ENCODE results near the gene PDLIM3.

Gene PDLIM3

DNA sequence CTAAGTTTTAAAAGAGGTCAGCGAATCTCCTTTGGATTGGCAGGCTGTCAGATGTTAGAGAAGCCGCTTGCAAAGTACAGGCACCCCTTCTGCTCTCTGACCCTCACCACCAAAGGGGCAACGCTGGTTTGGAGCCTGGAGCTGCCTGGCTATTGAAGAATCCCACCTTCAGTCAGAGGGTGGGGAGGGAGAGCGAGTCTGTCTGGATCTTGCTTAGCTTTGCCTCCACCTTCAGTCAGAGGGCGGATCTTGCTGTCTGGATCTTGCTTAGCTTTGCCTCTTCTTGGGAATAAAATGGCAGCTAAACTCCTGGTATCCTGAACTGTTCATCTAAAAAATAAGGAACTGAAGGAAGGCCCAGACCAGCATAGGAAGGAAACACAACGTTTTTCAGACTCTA, 71.1 kb downstream of the PDLIM3 start:
- H3K27me3 ChIP-seq (ENCODE audit: control insufficient read depth, low read length), result peaks cover 33% of the 10 kb centered on the region
- H3K4me3 ChIP-seq (ENCODE audit: low read length), result no peak overlapping the region
- H3K9me3 ChIP-seq (ENCODE audit: control insufficient read depth, insufficient read depth, low read length), result no peaks in the 10 kb centered on the region
- no peaks in the 10 kb centered on the region for H3K36me3 ChIP-seq (ENCODE audit: control insufficient read depth, low read length)
- no peaks in the 10 kb centered on the region for H3K9me2 ChIP-seq (replicated peaks; ENCODE audit: control insufficient read depth, low read length)
- no peaks in the 10 kb centered on the region for H3K79me2 ChIP-seq (ENCODE audit: control insufficient read depth, low read length)
- no peak overlapping the region for H3K27ac ChIP-seq (ENCODE audit: low read depth, low read length)
- TF ChIP-seq CTCF (IDR thresholded peaks at IDR 0.05; ENCODE audit: low read depth, low read length, poor library complexity, severe bottlenecking) (no peak), EZH2phosphoT487 (IDR thresholded peaks at IDR 0.05; ENCODE audit: borderline replicate concordance, low read length) (no peak)
- H3K4me2 ChIP-seq (ENCODE audit: low read length), result no peak overlapping the region
- H3F3A ChIP-seq (ENCODE audit: control insufficient read depth, insufficient read depth), result no peaks in the 10 kb centered on the region
- no peaks in the 10 kb centered on the region for H4K20me1 ChIP-seq (ENCODE audit: control insufficient read depth, insufficient read depth, low read depth, low read length)
- H3K4me1 ChIP-seq (ENCODE audit: control insufficient read depth, low read length), result no peaks in the 10 kb centered on the region

DNA sequence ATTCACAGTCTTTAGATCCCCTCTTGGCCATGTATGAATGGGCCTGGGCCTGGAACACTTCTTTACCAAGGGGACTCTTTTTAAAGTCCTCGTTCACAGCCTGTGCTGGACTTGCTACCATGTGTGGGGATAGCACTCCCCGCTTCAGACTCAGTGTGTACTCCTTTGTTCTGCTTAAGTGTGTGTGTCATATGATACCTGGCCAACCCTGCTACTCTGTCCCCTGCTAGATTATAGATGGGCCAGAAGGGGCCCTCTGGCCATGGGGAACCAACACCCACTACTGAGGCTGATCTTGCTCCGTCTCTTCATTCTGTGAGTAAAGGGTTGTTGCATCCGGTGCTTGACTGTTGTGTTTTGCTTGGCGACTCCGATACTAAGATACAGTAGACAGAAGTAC, 71.8 kb downstream of the PDLIM3 start:
- H3K27ac ChIP-seq (ENCODE audit: low read depth, low read length), result no peak overlapping the region
- no peak overlapping the region for H3K4me2 ChIP-seq (ENCODE audit: low read length)
- H3F3A ChIP-seq (ENCODE audit: control insufficient read depth, insufficient read depth), result no peaks in the 10 kb centered on the region
- no peaks in the 10 kb centered on the region for H3K9me3 ChIP-seq (ENCODE audit: control insufficient read depth, insufficient read depth, low read length)
- H3K36me3 ChIP-seq (ENCODE audit: control insufficient read depth, low read length), result no peaks in the 10 kb centered on the region
- peaks cover 31% of the 10 kb centered on the region for H3K27me3 ChIP-seq (ENCODE audit: control insufficient read depth, low read length)
- no peak for TF ChIP-seq CTCF (IDR thresholded peaks at IDR 0.05; ENCODE audit: low read depth, low read length, poor library complexity, severe bottlenecking)
- no peak for TF ChIP-seq EZH2phosphoT487 (IDR thresholded peaks at IDR 0.05; ENCODE audit: borderline replicate concordance, low read length)
- H3K9me2 ChIP-seq (replicated peaks; ENCODE audit: control insufficient read depth, low read length), result no peaks in the 10 kb centered on the region
- no peaks in the 10 kb centered on the region for H3K4me1 ChIP-seq (ENCODE audit: control insufficient read depth, low read length)
- H4K20me1 ChIP-seq (ENCODE audit: control insufficient read depth, insufficient read depth, low read depth, low read length), result no peaks in the 10 kb centered on the region
- H3K4me3 ChIP-seq (ENCODE audit: low read length), result no peak overlapping the region
- no peaks in the 10 kb centered on the region for H3K79me2 ChIP-seq (ENCODE audit: control insufficient read depth, low read length)

DNA sequence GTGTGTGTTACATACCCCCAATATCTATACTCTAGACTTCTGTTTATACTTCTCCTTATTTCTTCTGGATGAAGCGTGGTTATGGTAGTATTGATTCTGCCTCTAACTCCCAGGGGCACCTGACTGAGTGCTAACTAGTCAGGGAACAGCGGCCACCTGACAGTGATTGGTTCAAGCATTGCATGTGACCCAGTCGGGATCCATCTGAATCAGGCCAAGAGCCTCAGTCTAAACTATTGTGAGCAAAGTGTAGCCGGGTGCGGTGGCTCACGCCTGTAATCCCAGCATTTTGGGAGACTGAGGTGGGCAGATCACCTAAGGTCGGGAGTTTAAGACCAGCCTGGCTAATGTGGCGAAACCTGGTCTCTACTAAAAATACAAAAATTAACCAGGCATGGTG, 73.7 kb downstream of the PDLIM3 start:
- Histone ChIP-seq H3K79me2 (ENCODE audit: control insufficient read depth, low read length) (no peaks in the 10 kb centered on the region), H3K27ac (ENCODE audit: low read depth, low read length) (no peak overlapping the region), H3K36me3 (ENCODE audit: control insufficient read depth, low read length) (no peaks in the 10 kb centered on the region), H4K20me1 (ENCODE audit: control insufficient read depth, insufficient read depth, low read depth, low read length) (no peaks in the 10 kb centered on the region), H3K4me1 (ENCODE audit: control insufficient read depth, low read length) (no peaks in the 10 kb centered on the region), H3K27me3 (ENCODE audit: control insufficient read depth, low read length) (peaks cover 25% of the 10 kb centered on the region), H3K9me2 (replicated peaks; ENCODE audit: control insufficient read depth, low read length) (no peaks in the 10 kb centered on the region), H3F3A (ENCODE audit: control insufficient read depth, insufficient read depth) (no peaks in the 10 kb centered on the region), H3K4me2 (ENCODE audit: low read length) (no peak overlapping the region), H3K9me3 (ENCODE audit: control insufficient read depth, insufficient read depth, low read length) (no peaks in the 10 kb centered on the region), H3K4me3 (ENCODE audit: low read length) (no peak overlapping the region)
- no peak for TF ChIP-seq CTCF (IDR thresholded peaks at IDR 0.05; ENCODE audit: low read depth, low read length, poor library complexity, severe bottlenecking)
- no peak for TF ChIP-seq EZH2phosphoT487 (IDR thresholded peaks at IDR 0.05; ENCODE audit: borderline replicate concordance, low read length)

DNA sequence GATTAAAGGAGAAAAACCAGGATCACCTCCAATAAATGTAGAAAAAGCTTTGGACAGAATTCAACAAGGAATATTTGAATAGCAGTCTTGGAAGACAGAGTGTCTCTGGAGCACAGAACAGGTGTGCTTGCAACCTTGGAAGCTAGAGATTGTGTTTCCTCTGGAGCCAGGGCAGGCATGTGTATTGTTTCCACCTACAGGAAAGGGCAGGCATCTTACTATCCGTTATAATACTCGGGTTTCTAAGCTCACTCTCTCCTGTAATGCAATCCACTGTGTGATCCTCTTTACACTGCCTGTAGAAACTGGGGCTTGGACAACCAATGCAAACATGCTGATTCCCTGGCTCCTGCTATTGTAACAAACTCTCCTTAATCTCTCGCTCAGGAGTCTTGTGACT, 78.2 kb downstream of the PDLIM3 start:
- peaks cover 29% of the 10 kb centered on the region for H3K27me3 ChIP-seq (ENCODE audit: control insufficient read depth, low read length)
- TF ChIP-seq EZH2phosphoT487 (IDR thresholded peaks at IDR 0.05; ENCODE audit: borderline replicate concordance, low read length) (no peak), CTCF (IDR thresholded peaks at IDR 0.05; ENCODE audit: low read depth, low read length, poor library complexity, severe bottlenecking) (no peak)
- H3K79me2 ChIP-seq (ENCODE audit: control insufficient read depth, low read length), result no peaks in the 10 kb centered on the region
- H3K9me2 ChIP-seq (replicated peaks; ENCODE audit: control insufficient read depth, low read length), result no peaks in the 10 kb centered on the region
- H3K36me3 ChIP-seq (ENCODE audit: control insufficient read depth, low read length), result no peaks in the 10 kb centered on the region
- H4K20me1 ChIP-seq (ENCODE audit: control insufficient read depth, insufficient read depth, low read depth, low read length), result no peaks in the 10 kb centered on the region
- no peaks in the 10 kb centered on the region for H3F3A ChIP-seq (ENCODE audit: control insufficient read depth, insufficient read depth)
- H3K4me2 ChIP-seq (ENCODE audit: low read length), result no peak overlapping the region
- no peak overlapping the region for H3K27ac ChIP-seq (ENCODE audit: low read depth, low read length)
- no peaks in the 10 kb centered on the region for H3K9me3 ChIP-seq (ENCODE audit: control insufficient read depth, insufficient read depth, low read length)
- H3K4me1 ChIP-seq (ENCODE audit: control insufficient read depth, low read length), result no peaks in the 10 kb centered on the region
- no peak overlapping the region for H3K4me3 ChIP-seq (ENCODE audit: low read length)

Measured in DOHH2 (cell line).